Endothelial cell of umbilical vein (primary cell): ENCODE data around the gene LGALS1.

ENCODE experiments used
- EZH2 ChIP-seq: IDR thresholded peaks from 2 replicates; pipeline ENCODE4 v1.6.1; 2012; ENCODE audit warnings: borderline replicate concordance, low read depth, mild to moderate bottlenecking, moderate library complexity, low read length, inconsistent platforms; ENCODE audit not compliant: severe bottlenecking
- POLR2A ChIP-seq: IDR thresholded peaks from 2 replicates; pipeline ENCODE4 v1.6.1; 2012; ENCODE audit warnings: low read depth, mild to moderate bottlenecking, control low read depth, low read length
- POLR2AphosphoS5 ChIP-seq: IDR thresholded peaks from 2 replicates; pipeline ENCODE4 v1.6.1; 2012; ENCODE audit warnings: low read depth, mild to moderate bottlenecking, control low read depth, low read length, moderate library complexity; ENCODE audit not compliant: insufficient read depth
- TF ChIP-seq, protein P1 (sequence below), 2 donors: IDR thresholded peaks; 1 replicate in 1 of 2; 2 replicates in 1 of 2; pipeline ENCODE4 v1.5.1; 2011; ENCODE audit warnings: low read length in 2 of 2, mild to moderate bottlenecking in 2 of 2, moderate library complexity in 2 of 2, control low read depth in 1 of 2, inconsistent platforms in 1 of 2, low read depth in 1 of 2; ENCODE audit not compliant: insufficient read depth in 1 of 2; ENCODE audit errors: extremely low read depth in 1 of 2
- TF ChIP-seq, protein P2 (sequence below): IDR thresholded peaks from 2 replicates; pipeline ENCODE4 v1.6.1; 2011; ENCODE audit not compliant: insufficient read depth, insufficient read length

DNA sequence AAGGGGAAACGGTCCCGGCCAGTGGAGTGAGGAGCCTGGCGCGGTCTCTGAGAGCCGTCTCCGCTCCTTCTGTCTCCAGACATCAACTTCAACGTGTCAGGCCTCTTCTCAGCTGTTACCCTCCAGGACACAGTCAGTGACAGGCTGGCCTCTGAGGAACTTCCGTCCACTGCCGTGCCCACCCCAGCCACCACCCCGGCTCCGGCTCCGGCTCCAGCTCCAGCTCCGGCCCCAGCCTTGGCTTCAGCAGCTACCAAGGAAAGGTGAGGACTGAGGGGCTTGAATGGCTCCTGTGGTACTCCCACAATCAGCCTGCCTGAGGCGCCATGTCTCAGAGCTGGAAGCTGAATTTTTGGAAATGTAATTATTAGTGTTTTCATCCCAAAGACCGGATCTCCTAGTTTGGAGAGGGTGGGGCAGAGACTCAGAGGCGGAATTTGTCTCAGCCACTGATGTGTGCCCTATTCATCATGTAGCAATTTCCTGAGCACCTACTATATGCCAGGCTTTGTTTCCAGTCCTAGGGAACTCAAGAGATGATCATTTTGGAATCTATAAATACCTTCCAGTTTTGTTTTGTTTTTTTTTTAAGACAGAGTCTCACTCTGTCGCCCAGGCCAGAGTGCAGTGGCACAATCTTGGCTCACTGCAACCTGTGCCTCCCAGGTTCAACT lies 24.8 kb upstream of the LGALS1 start:
- TF ChIP-seq, protein P1, sequence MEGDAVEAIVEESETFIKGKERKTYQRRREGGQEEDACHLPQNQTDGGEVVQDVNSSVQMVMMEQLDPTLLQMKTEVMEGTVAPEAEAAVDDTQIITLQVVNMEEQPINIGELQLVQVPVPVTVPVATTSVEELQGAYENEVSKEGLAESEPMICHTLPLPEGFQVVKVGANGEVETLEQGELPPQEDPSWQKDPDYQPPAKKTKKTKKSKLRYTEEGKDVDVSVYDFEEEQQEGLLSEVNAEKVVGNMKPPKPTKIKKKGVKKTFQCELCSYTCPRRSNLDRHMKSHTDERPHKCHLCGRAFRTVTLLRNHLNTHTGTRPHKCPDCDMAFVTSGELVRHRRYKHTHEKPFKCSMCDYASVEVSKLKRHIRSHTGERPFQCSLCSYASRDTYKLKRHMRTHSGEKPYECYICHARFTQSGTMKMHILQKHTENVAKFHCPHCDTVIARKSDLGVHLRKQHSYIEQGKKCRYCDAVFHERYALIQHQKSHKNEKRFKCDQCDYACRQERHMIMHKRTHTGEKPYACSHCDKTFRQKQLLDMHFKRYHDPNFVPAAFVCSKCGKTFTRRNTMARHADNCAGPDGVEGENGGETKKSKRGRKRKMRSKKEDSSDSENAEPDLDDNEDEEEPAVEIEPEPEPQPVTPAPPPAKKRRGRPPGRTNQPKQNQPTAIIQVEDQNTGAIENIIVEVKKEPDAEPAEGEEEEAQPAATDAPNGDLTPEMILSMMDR (IDR thresholded peaks at IDR 0.05; ENCODE audit: extremely low read depth in 1 of 2, insufficient read depth in 1 of 2, low read depth in 1 of 2, low read length in 2 of 2): no peak
- TF ChIP-seq POLR2AphosphoS5: no peak
- no peak for TF ChIP-seq POLR2A
- TF ChIP-seq, protein P2, sequence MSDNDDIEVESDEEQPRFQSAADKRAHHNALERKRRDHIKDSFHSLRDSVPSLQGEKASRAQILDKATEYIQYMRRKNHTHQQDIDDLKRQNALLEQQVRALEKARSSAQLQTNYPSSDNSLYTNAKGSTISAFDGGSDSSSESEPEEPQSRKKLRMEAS: no peak
- no peak for TF ChIP-seq EZH2
